ENCODE measurements around the gene SHC3. TPM values are rescaled to one million over a fixed set of nuclear protein-coding genes. Genes with fewer than 3 reads are reported as not detected.

The SHC3 gene
- total and polyA plus RNA-seq, 12 donors: 5.6 to 56.7 (median 20.9) TPM

DNA sequence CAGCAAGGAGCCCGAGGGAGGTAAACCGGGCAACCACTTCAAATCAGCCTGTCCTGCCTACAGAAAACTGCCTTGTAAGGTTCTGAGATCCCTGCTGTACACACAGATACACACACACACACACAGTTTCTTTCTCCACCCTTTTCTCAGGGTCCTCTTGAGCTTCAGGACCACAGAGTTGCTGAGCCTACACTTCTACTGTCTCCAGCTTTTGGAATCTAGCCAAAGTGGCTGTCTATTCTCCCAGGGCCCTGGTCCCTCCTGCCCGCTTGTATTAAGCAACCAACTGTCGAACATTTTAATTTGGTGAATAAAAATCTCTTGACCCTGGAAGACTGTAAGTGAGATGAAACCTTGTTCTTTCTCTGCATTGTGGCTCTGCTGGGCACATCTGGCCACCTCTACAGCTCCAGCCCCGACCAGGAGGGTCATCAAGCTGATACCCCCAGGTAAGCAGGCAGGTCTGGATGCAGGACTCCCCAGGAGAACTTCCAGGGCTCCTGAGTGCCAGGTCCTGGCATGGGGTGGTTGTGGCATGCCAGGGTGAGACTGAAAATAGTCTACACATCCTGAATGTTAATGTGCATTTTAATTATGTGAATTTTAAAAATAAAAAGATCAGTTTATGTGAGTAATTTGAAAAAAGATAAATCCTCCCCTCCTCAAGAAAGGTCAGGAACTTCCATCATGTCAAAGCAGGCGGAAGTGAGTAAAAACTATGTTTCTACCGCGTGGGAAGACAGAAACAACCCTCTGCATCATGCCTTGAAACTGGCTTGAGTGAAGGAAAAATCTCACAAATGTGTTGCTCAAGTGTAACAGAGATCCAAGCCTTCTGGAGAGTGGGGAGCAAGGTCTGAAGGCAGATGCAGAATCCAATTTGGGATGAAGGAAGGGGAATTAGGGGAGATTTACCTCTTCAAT, 202.4 kb downstream of the SHC3 start:
- DNase-seq: peak in 1 of 7 donors; percentile 9
- no peak overlapping the region for H3K27ac ChIP-seq
- no peaks in the 10 kb centered on the region for H3K27me3 ChIP-seq
- H3K4me3 ChIP-seq: no peak overlapping the region
- intact Hi-C loops (cut with DNase I): no loop called here
- no peaks in the 10 kb centered on the region for H3K9me3 ChIP-seq (replicated peaks in 1 of 3)
- WGBS, 4 donors: 75 to 84% (median 79%) methylated on average over 7 to 8 of the region's 8 CpGs
- H3K4me1 ChIP-seq (replicated peaks in 1 of 2): no peaks in the 10 kb centered on the region
- H3K36me3 ChIP-seq (replicated peaks in 1 of 2): no peaks in the 10 kb centered on the region
- TF ChIP-seq, protein P1, sequence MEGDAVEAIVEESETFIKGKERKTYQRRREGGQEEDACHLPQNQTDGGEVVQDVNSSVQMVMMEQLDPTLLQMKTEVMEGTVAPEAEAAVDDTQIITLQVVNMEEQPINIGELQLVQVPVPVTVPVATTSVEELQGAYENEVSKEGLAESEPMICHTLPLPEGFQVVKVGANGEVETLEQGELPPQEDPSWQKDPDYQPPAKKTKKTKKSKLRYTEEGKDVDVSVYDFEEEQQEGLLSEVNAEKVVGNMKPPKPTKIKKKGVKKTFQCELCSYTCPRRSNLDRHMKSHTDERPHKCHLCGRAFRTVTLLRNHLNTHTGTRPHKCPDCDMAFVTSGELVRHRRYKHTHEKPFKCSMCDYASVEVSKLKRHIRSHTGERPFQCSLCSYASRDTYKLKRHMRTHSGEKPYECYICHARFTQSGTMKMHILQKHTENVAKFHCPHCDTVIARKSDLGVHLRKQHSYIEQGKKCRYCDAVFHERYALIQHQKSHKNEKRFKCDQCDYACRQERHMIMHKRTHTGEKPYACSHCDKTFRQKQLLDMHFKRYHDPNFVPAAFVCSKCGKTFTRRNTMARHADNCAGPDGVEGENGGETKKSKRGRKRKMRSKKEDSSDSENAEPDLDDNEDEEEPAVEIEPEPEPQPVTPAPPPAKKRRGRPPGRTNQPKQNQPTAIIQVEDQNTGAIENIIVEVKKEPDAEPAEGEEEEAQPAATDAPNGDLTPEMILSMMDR (IDR thresholded peaks at IDR 0.05): no peak
- TF ChIP-seq POLR2A (IDR thresholded peaks at IDR 0.05): no peak

DNA sequence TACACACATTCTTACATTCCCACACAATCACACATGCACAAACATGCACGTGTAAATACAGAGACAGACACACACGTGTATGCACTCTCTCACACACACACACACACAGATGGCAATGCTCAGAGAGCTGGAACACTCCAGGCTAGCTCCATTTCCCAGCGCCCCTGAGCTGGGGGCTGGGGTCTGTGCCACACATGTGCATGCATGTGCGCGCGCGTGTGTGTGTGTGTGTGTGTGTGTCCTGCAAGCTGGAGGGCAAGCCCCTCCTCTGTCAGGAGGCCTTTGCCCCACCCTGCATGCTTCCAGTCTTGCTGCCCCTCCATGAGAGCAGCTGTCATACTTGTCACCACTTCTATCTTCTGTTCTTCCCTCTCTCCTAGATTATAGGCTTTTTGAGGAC, 204.0 kb downstream of the SHC3 start:
- intact Hi-C loops (cut with DNase I): no loop called here
- no peaks in the 10 kb centered on the region for H3K36me3 ChIP-seq (replicated peaks in 1 of 2)
- peak in 1 of 7 donors; percentile 1 for DNase-seq
- no peak overlapping the region for H3K4me3 ChIP-seq
- 83 to 89% (median 87%) methylated on average over 5 to 7 of the region's 7 CpGs for WGBS, 4 donors
- no peak overlapping the region for H3K27ac ChIP-seq
- H3K4me1 ChIP-seq (replicated peaks in 1 of 2): no peaks in the 10 kb centered on the region
- H3K27me3 ChIP-seq: no peaks in the 10 kb centered on the region
- no peaks in the 10 kb centered on the region for H3K9me3 ChIP-seq (replicated peaks in 1 of 3)
- TF ChIP-seq POLR2A (IDR thresholded peaks at IDR 0.05): no peak
- TF ChIP-seq, protein P1 (IDR thresholded peaks at IDR 0.05): no peak

DNA sequence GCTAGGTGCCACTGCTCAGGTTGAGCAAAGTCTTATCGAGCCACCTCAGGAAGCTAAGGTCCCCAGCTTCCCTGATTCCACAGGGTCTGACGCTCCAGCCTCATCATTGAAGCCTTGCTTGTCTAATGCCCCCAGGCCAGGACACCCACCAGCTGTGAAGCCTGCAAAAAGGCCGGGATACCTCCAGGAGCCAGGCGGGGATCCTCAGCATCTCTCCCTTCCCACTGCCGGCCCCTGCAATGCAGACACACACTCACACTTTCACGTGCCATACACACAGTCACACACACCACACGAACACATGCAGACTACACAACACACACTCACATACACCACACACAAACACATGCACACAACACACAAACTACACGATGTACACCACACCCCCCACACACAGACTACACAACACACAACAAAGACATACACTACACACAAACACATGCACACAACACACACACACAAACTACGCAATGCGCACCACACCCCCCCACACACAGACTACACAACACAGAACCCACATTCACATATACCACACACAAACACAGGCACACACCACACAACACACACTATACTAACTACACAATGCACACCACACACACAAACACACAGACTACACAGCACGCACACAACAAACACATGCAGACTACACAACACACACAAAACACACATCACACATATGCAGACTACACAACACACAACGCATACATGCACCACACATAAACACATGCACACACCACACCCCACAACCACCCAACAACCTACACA, 205.2 kb downstream of the SHC3 start:
- H3K27ac ChIP-seq: no peak overlapping the region
- peak in 1 of 7 donors; percentile 11 for DNase-seq
- intact Hi-C loops (cut with DNase I): no loop called here
- no peaks in the 10 kb centered on the region for H3K9me3 ChIP-seq (replicated peaks in 1 of 3)
- 90 to 95% (median 94%) methylated on average over 10 to 12 of the region's 12 CpGs for WGBS, 4 donors
- H3K27me3 ChIP-seq: no peaks in the 10 kb centered on the region
- no peak overlapping the region for H3K4me3 ChIP-seq
- H3K4me1 ChIP-seq (replicated peaks in 1 of 2): no peaks in the 10 kb centered on the region
- H3K36me3 ChIP-seq (replicated peaks in 1 of 2): no peaks in the 10 kb centered on the region
- no peak for TF ChIP-seq POLR2A (IDR thresholded peaks at IDR 0.05)
- TF ChIP-seq, protein P1 (IDR thresholded peaks at IDR 0.05): no peak

DNA sequence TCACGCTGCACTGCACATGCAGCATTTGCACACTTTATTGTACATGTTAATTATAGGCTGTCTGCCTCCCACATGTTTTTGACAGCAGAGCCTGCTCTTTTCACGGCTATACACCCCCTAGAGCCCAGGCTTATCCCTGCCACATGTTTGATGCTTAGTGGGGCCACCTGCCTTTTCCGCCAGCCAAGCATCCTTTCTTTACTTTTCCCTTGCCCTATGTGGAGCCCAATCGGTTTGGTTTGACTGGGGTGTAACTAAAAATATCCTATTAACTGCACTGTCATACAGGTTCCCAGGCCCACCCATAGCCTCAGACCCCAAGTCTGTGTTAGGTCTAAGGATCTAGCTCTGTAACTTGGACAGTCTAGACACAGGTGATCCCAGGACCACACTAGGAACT, 206.2 kb downstream of the SHC3 start:
- peak in 1 of 7 donors; percentile 3 for DNase-seq
- 94 to 97% (median 94%) methylated on average over 4 of the region's 4 CpGs for WGBS, 4 donors
- no peak for TF ChIP-seq POLR2A (IDR thresholded peaks at IDR 0.05)
- TF ChIP-seq, protein P1 (IDR thresholded peaks at IDR 0.05): no peak
- Histone ChIP-seq H3K27ac (no peak overlapping the region), H3K4me3 (no peak overlapping the region), H3K9me3 (replicated peaks in 1 of 3) (no peaks in the 10 kb centered on the region), H3K36me3 (replicated peaks in 1 of 2) (no peaks in the 10 kb centered on the region), H3K4me1 (replicated peaks in 1 of 2) (no peaks in the 10 kb centered on the region), H3K27me3 (no peaks in the 10 kb centered on the region)
- intact Hi-C loops (cut with DNase I): no loop called here
